Lung (tissue), 12 donors: ENCODE data around the gene OPRL1. TPM values are rescaled to one million over a fixed set of nuclear protein-coding genes. Genes with fewer than 3 reads are reported as not detected.
A peak's percentile ranks its signal among the peaks of the same experiment; 100 is the strongest.

Experiments
- ATAC-seq: fragments of 200-7000 bp; cut with Tn5 transposase; one replicate; pipeline ENCODE4 v1.9.1; 2020; ENCODE audit warnings: moderate number of reproducible peaks; ENCODE audit not compliant: insufficient read depth, low FRiP score
- DNase-seq, 3 donors: peaks; one replicate each; pipeline ENCODE4 v3.0.0-alpha.2; 2013 to 2017
- H3K27ac ChIP-seq, 2 donors: one replicate each; pipeline ENCODE4 v1.5.1; 2013; ENCODE audit warnings: mild to moderate bottlenecking in 2 of 2, moderate library complexity in 2 of 2, control low read depth in 1 of 2, inconsistent platforms in 1 of 2, low read depth in 1 of 2, low read length in 1 of 2
- H3K27me3 ChIP-seq, 3 donors: one replicate each; pipeline ENCODE4 v1.5.1; 2013; ENCODE audit warnings: low read length in 2 of 3; ENCODE audit not compliant: control insufficient read depth in 3 of 3, insufficient read depth in 3 of 3
- H3K36me3 ChIP-seq, 4 donors: one replicate each; pipeline ENCODE4 v1.5.1; 2013; ENCODE audit warnings: low read length in 4 of 4, mild to moderate bottlenecking in 1 of 4, moderate library complexity in 1 of 4; ENCODE audit not compliant: control insufficient read depth in 4 of 4, insufficient read depth in 4 of 4
- H3K4me1 ChIP-seq, 5 donors: one replicate each; pipeline ENCODE4 v1.5.1; 2013; ENCODE audit warnings: low read length in 5 of 5, mild to moderate bottlenecking in 2 of 5, moderate library complexity in 1 of 5; ENCODE audit not compliant: control insufficient read depth in 5 of 5, insufficient read depth in 5 of 5
- H3K4me3 ChIP-seq: one replicate; pipeline ENCODE4 v1.5.1; 2013; ENCODE audit warnings: mild to moderate bottlenecking, control low read depth, moderate library complexity
- H3K9ac ChIP-seq, 2 donors: one replicate each; pipeline ENCODE4 v1.5.1; 2013; ENCODE audit warnings: low read length in 2 of 2, control low read depth in 1 of 2; ENCODE audit not compliant: insufficient read depth in 1 of 2
- H3K9me3 ChIP-seq, 4 donors: one replicate each; pipeline ENCODE4 v1.5.1; 2013; ENCODE audit warnings: low read length in 3 of 4, mild to moderate bottlenecking in 1 of 4, moderate library complexity in 1 of 4; ENCODE audit not compliant: control insufficient read depth in 4 of 4, insufficient read depth in 3 of 4
- CTCF ChIP-seq: IDR thresholded peaks from 2 replicates; pipeline ENCODE4 v1.5.1; 2012; ENCODE audit warnings: mild to moderate bottlenecking; ENCODE audit errors: control extremely low read depth, extremely low read depth
- WGBS, 2 donors: extraction: QIAGEN DNeasy Blood & Tissue Kit; methylation state at CpG; one replicate each; pipeline ENCODE4 v1.1.7; 2013; 5-methylcytosine and 5-hydroxymethylcytosine counted together
- polyA plus RNA-seq, 2 donors: library from polyadenylated mRNA; stranded (reverse); fragments of 200-250 nt; gene quantifications; one replicate each; pipeline ENCODE4 v1.2.1, GENCODE V29; 2013
- total RNA-seq, 2 donors: library from RNA; depleted of rRNA in 1 of 2; stranded (reverse); fragments of >200 nt in 1 of 2; gene quantifications; one replicate each; pipeline ENCODE4 v1.2.1, GENCODE V29; 2014 to 2021
- donor health status: control.
- donor health status: control.
- donor health status: Bipolar disorder and iron deficiency.
- donor health status: healthy.
- donor health status: DM: yes; HTN: yes; CAD: no.

OPRL1 gene
- total and polyA plus RNA-seq, 4 donors, result 0.45 to 3.1 (median 2.1) TPM

- no peaks in the 10 kb centered on the region for H3K9me3 ChIP-seq
- H3K4me1 ChIP-seq, result peaks cover 0 to 27% (median 13%) of the 10 kb centered on the region in 5 donors
- DNase-seq (no peak), ATAC-seq (no peak)
- H3K9ac ChIP-seq, result no peak overlapping the region
- no peak overlapping the region for H3K4me3 ChIP-seq
- H3K27ac ChIP-seq, result peak overlapping the region; percentile 62 to 68
- peaks cover 0 to 1% (median 0%) of the 10 kb centered on the region in 4 donors for H3K36me3 ChIP-seq
- 11% methylated on average over 11 of the region's 11 CpGs for WGBS, 2 donors
- TF ChIP-seq CTCF, result no peak
- H3K27me3 ChIP-seq, result peaks cover 0 to 52% (median 27%) of the 10 kb centered on the region in 3 donors
Observed at GRCh38 chr20:64041781-64042053, 38.2 kb upstream of the OPRL1 start.

- 1 to 2% methylated on average over 44 to 55 of the region's 55 CpGs for WGBS, 2 donors
- DNase-seq (peak in 1 of 3 donors; percentile 50), ATAC-seq (no peak)
- peaks cover 0 to 56% (median 24%) of the 10 kb centered on the region in 3 donors for H3K27me3 ChIP-seq
- H3K36me3 ChIP-seq, result peaks cover 0 to 3% (median under 1%) of the 10 kb centered on the region in 4 donors
- no peak overlapping the region for H3K9ac ChIP-seq
- no peaks in the 10 kb centered on the region for H3K9me3 ChIP-seq
- peak overlapping the region; percentile 62 to 68 for H3K27ac ChIP-seq
- no peak for TF ChIP-seq CTCF
- peak overlapping the region; percentile 28 for H3K4me3 ChIP-seq
- H3K4me1 ChIP-seq, result peaks cover 0 to 27% (median 13%) of the 10 kb centered on the region in 5 donors
Observed at GRCh38 chr20:64042054-64042781, 37.7 kb upstream of the OPRL1 start.

GRCh38 chr20:64043768-64044167 lies 36.1 kb upstream of the OPRL1 start:
- WGBS, 2 donors, result 81 to 87% methylated on average over 9 of the region's 9 CpGs
- ATAC-seq, result no peak
- no peak for DNase-seq
- Histone ChIP-seq H3K36me3 (peaks cover 0 to 8% (median 1%) of the 10 kb centered on the region in 4 donors), H3K4me1 (peaks cover 0 to 37% (median 13%) of the 10 kb centered on the region in 5 donors), H3K9ac (no peak overlapping the region), H3K9me3 (peaks cover 0 to 3% (median 0%) of the 10 kb centered on the region in 4 donors), H3K27ac (no peak overlapping the region), H3K4me3 (no peak overlapping the region), H3K27me3 (peaks cover 0 to 54% (median 19%) of the 10 kb centered on the region in 3 donors)
- no peak for TF ChIP-seq CTCF
